CD8-positive, alpha-beta memory T cell (primary cell): ENCODE results near the gene TNF. TPM values are rescaled to one million over a fixed set of nuclear protein-coding genes. Genes with fewer than 3 reads are reported as not detected.

Experiments used
- CTCF ChIA-PET: fragments of 350-600 bp; sonication (Branson Sonifier 250); formaldehyde crosslinking; loops from one replicate; lab custom pipeline; 2021; ENCODE audit warnings: antibody characterized with exemption; lab: Charles Lee
- POLR2A ChIA-PET: fragments of 350-600 bp; sonication (Branson Sonifier 250); formaldehyde crosslinking; loops from one replicate; lab custom pipeline; 2021; ENCODE audit warnings: antibody characterized with exemption; lab: Charles Lee
- DNase-seq, 5 donors: peaks; one replicate each; pipeline versions ENCODE4 v3.0.0 to v3.0.0-alpha.2; 2020 to 2022; ENCODE audit warnings: mixed read lengths in 1 of 5
- H3K27ac ChIP-seq: one replicate; pipeline ENCODE4 v1.7.0; 2013; ENCODE audit warnings: low read depth, mild to moderate bottlenecking, low read length, moderate library complexity
- H3K27me3 ChIP-seq: 2 replicates; pipeline ENCODE4 v1.7.0; 2013; ENCODE audit warnings: low read length, mild to moderate bottlenecking; ENCODE audit not compliant: insufficient read depth, poor library complexity, severe bottlenecking
- H3K36me3 ChIP-seq: 2 replicates; pipeline ENCODE4 v1.7.0; 2013; ENCODE audit warnings: mild to moderate bottlenecking, low read length, moderate library complexity; ENCODE audit not compliant: insufficient read depth
- H3K4me1 ChIP-seq: 2 replicates; pipeline ENCODE4 v1.7.0; 2013; ENCODE audit warnings: mild to moderate bottlenecking, low read length, moderate library complexity; ENCODE audit not compliant: insufficient read depth
- H3K4me3 ChIP-seq: 2 replicates; pipeline ENCODE4 v1.7.0; 2013; ENCODE audit warnings: mild to moderate bottlenecking, low read length
- H3K9me3 ChIP-seq: 2 replicates; pipeline ENCODE4 v1.7.0; 2013; ENCODE audit warnings: mild to moderate bottlenecking, low read length
- H3K27ac Mint-ChIP-seq, 8 donors: one replicate each; pipeline ENCODE4 v1.8.0; 2020 to 2021; ENCODE audit warnings: mixed read lengths in 8 of 8, mild to moderate bottlenecking in 6 of 8, inconsistent platforms in 3 of 8, moderate library complexity in 3 of 8
- H3K27me3 Mint-ChIP-seq, 2 donors: one replicate each; pipeline ENCODE4 v1.8.0; 2020 to 2021; ENCODE audit warnings: mixed read lengths in 2 of 2, mild to moderate bottlenecking in 1 of 2, moderate library complexity in 1 of 2
- H3K36me3 Mint-ChIP-seq, 3 donors: one replicate each; pipeline ENCODE4 v1.8.0; 2020 to 2021; ENCODE audit warnings: mixed read lengths in 3 of 3, inconsistent platforms in 1 of 3, mild to moderate bottlenecking in 1 of 3
- H3K4me1 Mint-ChIP-seq, 3 donors: one replicate each; pipeline ENCODE4 v1.8.0; 2020 to 2021; ENCODE audit warnings: mixed read lengths in 3 of 3, inconsistent platforms in 1 of 3, mild to moderate bottlenecking in 1 of 3
- H3K4me3 Mint-ChIP-seq, 7 donors: one replicate each; pipeline ENCODE4 v1.8.0; 2020 to 2021; ENCODE audit warnings: mixed read lengths in 7 of 7, mild to moderate bottlenecking in 6 of 7, moderate library complexity in 4 of 7, inconsistent platforms in 2 of 7
- H3K9me3 Mint-ChIP-seq, 5 donors: one replicate each; pipeline ENCODE4 v1.8.0; 2020 to 2022; ENCODE audit warnings: mixed read lengths in 5 of 5, mild to moderate bottlenecking in 3 of 5, moderate library complexity in 2 of 5, inconsistent platforms in 1 of 5
- polyA plus RNA-seq: library from polyadenylated mRNA; unstranded; fragments of 300-500 nt; fragmentation: Illumina TruSeq; gene quantifications from one replicate; pipeline ENCODE4 v1.2.3, GENCODE V29; 2021
- total RNA-seq, 2 experiments: library from RNA; stranded (reverse); gene quantifications; one replicate each; pipeline ENCODE4 v1.2.3, GENCODE V29; 2021

Gene TNF
- total and polyA plus RNA-seq, 3 experiments from 2014 or later = 7.9 to 215 (median 207) TPM

DNA sequence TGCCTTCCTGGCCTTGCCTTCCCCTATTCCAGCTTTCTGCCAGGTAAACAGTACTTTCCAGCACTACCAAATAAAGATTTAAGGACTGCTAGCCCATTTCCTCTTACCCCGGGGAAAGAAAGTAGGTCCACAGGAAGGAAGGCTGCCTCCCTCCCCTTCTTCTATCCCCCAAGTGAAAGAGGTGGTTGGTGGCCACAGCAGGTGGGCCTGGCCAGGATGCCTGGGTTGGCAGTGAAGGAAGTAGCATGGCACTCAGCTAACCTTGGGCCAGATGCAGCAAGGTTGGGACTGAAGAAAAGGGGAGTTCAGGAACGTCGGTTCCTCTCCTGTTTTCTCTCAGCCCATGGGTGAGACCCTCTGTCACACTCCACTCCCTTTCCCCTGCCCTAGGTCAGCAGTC, 19.1 kb upstream of the TNF start:
- Histone ChIP-seq H3K4me1 (peaks cover 51% of the 10 kb centered on the region), H3K27ac (no peak overlapping the region), H3K4me3 (no peak overlapping the region), H3K27me3 (no peaks in the 10 kb centered on the region), H3K36me3 (peaks cover 7% of the 10 kb centered on the region), H3K9me3 (no peaks in the 10 kb centered on the region)
- Mint-ChIP-seq H3K36me3 (peaks cover 3 to 16% (median 4%) of the 10 kb centered on the region in 3 donors), H3K27me3 (no peaks in the 10 kb centered on the region), H3K9me3 (no peaks in the 10 kb centered on the region), H3K27ac (peak overlapping the region in 6 of 8 donors; percentile 46 to 94 (median 73)), H3K4me1 (peaks cover 46 to 62% (median 55%) of the 10 kb centered on the region in 3 donors), H3K4me3 (peak overlapping the region in 6 of 7 donors; percentile 33 to 84 (median 60))
- POLR2A ChIA-PET = interaction anchor here (0.9 to 1.2 kb wide), 2 partner anchors 24 to 36 kb away, joined by 3 read pairs; partner anchors contain the start of gene NCR3
- CTCF ChIA-PET = interaction anchor here (6.6 to 32.2 kb wide), 2 partner anchors 26 to 40 kb away, joined by 96 to 576 read pairs; partner anchors contain the start of genes LST1, LTB, NCR3 and TNF
- DNase-seq = no peak

DNA sequence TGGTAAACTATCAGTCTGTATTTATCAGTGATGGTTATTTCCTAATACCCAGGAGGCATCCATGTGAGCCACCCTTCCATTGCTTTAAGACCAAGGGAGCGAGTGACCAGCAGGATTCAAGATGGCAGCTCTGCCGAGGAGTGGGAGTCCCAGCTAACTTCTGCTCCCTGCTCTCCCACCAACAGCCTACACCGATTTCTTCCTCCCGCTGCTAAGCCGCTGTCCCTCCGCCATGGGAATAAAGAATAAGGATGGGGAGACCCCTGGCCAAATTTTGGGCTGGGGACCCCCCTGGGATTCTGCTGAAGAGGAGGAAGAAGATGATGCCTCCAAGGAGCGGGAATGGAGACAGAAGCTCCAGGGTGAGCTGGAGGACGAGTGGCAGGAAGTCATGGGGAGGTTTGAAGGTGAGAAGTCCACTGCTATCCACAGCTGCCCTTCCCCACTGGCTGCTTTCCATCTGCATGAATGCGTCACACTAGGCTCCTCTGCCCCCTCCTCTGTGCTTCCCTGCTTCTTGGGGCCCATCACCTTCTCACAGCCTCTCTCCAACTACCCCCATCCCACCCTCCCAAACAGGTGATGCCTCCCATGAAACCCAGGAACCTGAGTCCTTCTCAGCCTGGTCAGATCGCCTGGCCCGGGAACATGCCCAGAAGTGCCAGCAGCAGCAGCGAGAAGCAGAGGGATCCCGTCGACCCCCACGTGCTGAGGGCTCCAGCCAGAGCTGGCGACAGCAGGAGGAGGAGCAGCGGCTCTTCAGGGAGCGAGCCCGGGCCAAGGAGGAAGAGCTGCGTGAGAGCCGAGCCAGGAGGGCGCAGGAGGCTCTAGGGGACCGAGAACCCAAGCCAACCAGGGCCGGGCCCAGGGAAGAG, 17.7 kb upstream of the TNF start:
- Histone ChIP-seq H3K27ac (peak overlapping the region; percentile 18), H3K9me3 (no peaks in the 10 kb centered on the region), H3K27me3 (no peaks in the 10 kb centered on the region), H3K36me3 (peaks cover 7% of the 10 kb centered on the region), H3K4me1 (peaks cover 64% of the 10 kb centered on the region), H3K4me3 (no peak overlapping the region)
- Mint-ChIP-seq H3K27ac (peak overlapping the region in 5 of 8 donors; percentile 35 to 97 (median 64)), H3K36me3 (peaks cover 3 to 21% (median 11%) of the 10 kb centered on the region in 3 donors), H3K9me3 (no peaks in the 10 kb centered on the region), H3K27me3 (no peaks in the 10 kb centered on the region), H3K4me1 (peaks cover 51 to 68% (median 61%) of the 10 kb centered on the region in 3 donors), H3K4me3 (peak overlapping the region in 5 of 7 donors; percentile 8 to 85 (median 38))
- ChIA-PET POLR2A (interaction anchor here (0.5 to 2.7 kb wide), 5 partner anchors 35 to 573 kb away, joined by 3 to 12 read pairs (median 3); partner anchors contain the start of gene NCR3), CTCF (interaction anchor here (0.7 to 32.2 kb wide), 4 partner anchors 11 to 39 kb away, joined by 3 to 576 read pairs (median 50); partner anchors contain the start of genes LST1, LTB, NCR3 and NFKBIL1)
- DNase-seq = no peak

DNA sequence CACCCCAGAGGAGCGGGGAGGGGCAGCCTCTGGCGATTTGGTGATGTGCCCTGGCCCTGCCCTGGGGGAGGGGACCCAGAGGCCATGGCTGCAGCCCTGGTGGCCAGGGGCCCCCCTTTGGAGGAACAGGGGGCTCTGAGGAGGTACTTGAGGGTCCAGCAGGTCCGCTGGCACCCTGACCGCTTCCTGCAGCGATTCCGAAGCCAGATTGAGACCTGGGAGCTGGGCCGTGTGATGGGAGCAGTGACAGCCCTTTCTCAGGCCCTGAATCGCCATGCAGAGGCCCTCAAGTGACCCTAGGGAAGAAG, 17.1 kb upstream of the TNF start:
- peak overlapping the region; percentile 89 to 97 (median 94) for H3K27ac Mint-ChIP-seq
- peaks cover 3 to 24% (median 14%) of the 10 kb centered on the region in 3 donors for H3K36me3 Mint-ChIP-seq
- CTCF ChIA-PET = interaction anchor here (1.4 to 32.2 kb wide), 6 partner anchors 8 to 38 kb away, joined by 3 to 576 read pairs (median 14); partner anchors contain the start of genes DDX39B, LST1, LTB and NCR3

DNA sequence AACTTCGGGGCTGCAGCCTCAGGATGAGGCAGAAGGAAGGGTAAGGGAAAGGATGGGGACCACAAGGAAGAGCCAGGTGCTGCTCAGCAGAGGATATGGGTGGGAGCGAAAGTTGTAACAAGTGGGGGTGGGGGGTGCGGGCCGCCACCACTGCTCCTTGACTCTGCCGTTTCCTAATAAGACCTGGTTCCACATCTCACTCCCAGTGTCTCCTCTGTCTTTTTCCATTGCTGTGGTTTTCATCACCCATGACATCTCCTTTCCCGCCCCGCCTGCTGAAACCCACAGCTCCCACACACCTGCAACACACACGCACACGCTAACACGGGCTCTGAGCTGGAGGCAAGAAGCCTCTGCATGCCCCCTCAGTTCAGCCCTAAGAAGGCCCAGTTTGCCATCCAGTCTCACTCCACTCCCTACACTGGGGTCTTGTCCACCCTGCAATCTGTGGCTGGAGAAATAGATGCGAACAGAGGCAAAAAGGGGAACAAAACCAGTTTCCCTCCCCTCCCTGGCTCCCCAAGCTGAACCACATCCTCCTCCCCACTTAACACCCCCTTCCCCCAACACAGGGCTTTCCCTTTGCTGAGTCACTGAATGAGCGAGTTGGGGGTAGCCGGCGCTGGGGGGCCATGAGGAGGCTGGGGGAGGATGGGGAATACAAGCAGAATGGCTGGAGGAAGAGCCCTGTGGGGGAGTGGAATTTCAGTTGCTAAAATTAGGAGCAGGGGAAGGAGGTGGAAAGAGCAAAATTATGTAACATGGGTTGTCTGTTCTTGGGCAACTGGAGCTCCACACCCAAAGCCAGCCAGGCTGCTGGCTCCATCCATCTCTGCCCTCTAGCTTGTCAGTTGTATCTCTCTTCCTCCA, 16.5 kb upstream of the TNF start:
- peak overlapping the region; percentile 89 to 97 (median 94) for H3K27ac Mint-ChIP-seq
- no peaks in the 10 kb centered on the region for H3K27me3 Mint-ChIP-seq
- H3K9me3 Mint-ChIP-seq = no peaks in the 10 kb centered on the region
- POLR2A ChIA-PET = interaction anchor here (0.6 to 2.7 kb wide), 13 partner anchors 8 to 256 kb away, joined by 3 to 42 read pairs (median 4); partner anchors contain the start of genes BAG6, DDX39B, HSPA1A and HSPA1L
- H3K36me3 ChIP-seq = peaks cover 7% of the 10 kb centered on the region
- peaks cover 70% of the 10 kb centered on the region for H3K4me1 ChIP-seq
- DNase-seq = peak; percentile 59 to 86 (median 63)
- CTCF ChIA-PET = interaction anchor here (0.6 to 32.2 kb wide), 8 partner anchors 9 to 159 kb away, joined by 3 to 576 read pairs (median 4); partner anchors contain the start of genes ATP6V1G2, DDX39B, LST1 and LTB
- no peaks in the 10 kb centered on the region for H3K9me3 ChIP-seq
- peaks cover 3 to 28% (median 14%) of the 10 kb centered on the region in 3 donors for H3K36me3 Mint-ChIP-seq
- peaks cover 56 to 77% (median 71%) of the 10 kb centered on the region in 3 donors for H3K4me1 Mint-ChIP-seq
- H3K27me3 ChIP-seq = no peaks in the 10 kb centered on the region
- H3K4me3 Mint-ChIP-seq = peak overlapping the region; percentile 76 to 91 (median 85)
- H3K27ac ChIP-seq = peak overlapping the region; percentile 18
- peak overlapping the region; percentile 54 for H3K4me3 ChIP-seq

More for the DNA sequence above, 17.1 kb upstream of the TNF start:
- peaks cover 70% of the 10 kb centered on the region for H3K4me1 ChIP-seq
- peak overlapping the region; percentile 54 for H3K4me3 ChIP-seq
- H3K36me3 ChIP-seq = peaks cover 7% of the 10 kb centered on the region
- Mint-ChIP-seq H3K27me3 (no peaks in the 10 kb centered on the region), H3K4me1 (peaks cover 54 to 72% (median 66%) of the 10 kb centered on the region in 3 donors), H3K4me3 (peak overlapping the region in 6 of 7 donors; percentile 76 to 90 (median 80)), H3K9me3 (no peaks in the 10 kb centered on the region)
- H3K9me3 ChIP-seq = no peaks in the 10 kb centered on the region
- H3K27me3 ChIP-seq = no peaks in the 10 kb centered on the region
- DNase-seq = no peak
- POLR2A ChIA-PET = interaction anchor here (0.6 to 2.7 kb wide), 9 partner anchors 8 to 126 kb away, joined by 3 to 42 read pairs (median 9); partner anchors contain the start of genes BAG6, DDX39B, LTB and NCR3
- peak overlapping the region; percentile 18 for H3K27ac ChIP-seq

DNA sequence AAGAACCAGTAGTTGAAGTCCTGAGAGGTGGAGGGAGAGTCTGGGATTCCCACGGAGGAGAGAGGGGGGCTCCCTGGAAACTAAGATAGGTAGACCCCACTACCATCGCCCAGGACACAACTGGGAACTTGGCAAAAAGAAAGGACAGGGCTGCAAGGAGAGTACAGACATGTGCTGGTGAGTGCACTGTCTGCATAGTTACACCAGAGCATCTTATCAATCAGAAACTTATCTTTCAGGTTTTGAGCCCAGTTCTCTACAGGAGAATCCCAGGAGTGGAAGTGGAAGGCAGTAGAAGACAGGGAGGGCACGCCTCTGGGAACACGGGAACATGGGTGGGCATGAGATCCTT, 15.8 kb upstream of the TNF start:
- no peak for DNase-seq
- Histone ChIP-seq H3K9me3 (no peaks in the 10 kb centered on the region), H3K36me3 (peaks cover 7% of the 10 kb centered on the region), H3K4me1 (peaks cover 70% of the 10 kb centered on the region), H3K27me3 (no peaks in the 10 kb centered on the region), H3K4me3 (peak overlapping the region; percentile 54), H3K27ac (peak overlapping the region; percentile 18)
- Mint-ChIP-seq H3K27me3 (no peaks in the 10 kb centered on the region), H3K27ac (peak overlapping the region; percentile 89 to 97 (median 94)), H3K9me3 (no peaks in the 10 kb centered on the region), H3K4me3 (peak overlapping the region; percentile 76 to 91 (median 85)), H3K36me3 (peaks cover 3 to 30% (median 14%) of the 10 kb centered on the region in 3 donors), H3K4me1 (peaks cover 57 to 77% (median 72%) of the 10 kb centered on the region in 3 donors)
- CTCF ChIA-PET = interaction anchor here (0.6 to 32.2 kb wide), 9 partner anchors 9 to 159 kb away, joined by 3 to 576 read pairs (median 4); partner anchors contain the start of genes ATP6V1G2, DDX39B, LST1 and LTB
- POLR2A ChIA-PET = interaction anchor here (1.0 to 2.7 kb wide), 11 partner anchors 8 to 255 kb away, joined by 3 to 42 read pairs (median 6); partner anchors contain the start of genes DDX39B, HSPA1A, HSPA1L and LTB

DNA sequence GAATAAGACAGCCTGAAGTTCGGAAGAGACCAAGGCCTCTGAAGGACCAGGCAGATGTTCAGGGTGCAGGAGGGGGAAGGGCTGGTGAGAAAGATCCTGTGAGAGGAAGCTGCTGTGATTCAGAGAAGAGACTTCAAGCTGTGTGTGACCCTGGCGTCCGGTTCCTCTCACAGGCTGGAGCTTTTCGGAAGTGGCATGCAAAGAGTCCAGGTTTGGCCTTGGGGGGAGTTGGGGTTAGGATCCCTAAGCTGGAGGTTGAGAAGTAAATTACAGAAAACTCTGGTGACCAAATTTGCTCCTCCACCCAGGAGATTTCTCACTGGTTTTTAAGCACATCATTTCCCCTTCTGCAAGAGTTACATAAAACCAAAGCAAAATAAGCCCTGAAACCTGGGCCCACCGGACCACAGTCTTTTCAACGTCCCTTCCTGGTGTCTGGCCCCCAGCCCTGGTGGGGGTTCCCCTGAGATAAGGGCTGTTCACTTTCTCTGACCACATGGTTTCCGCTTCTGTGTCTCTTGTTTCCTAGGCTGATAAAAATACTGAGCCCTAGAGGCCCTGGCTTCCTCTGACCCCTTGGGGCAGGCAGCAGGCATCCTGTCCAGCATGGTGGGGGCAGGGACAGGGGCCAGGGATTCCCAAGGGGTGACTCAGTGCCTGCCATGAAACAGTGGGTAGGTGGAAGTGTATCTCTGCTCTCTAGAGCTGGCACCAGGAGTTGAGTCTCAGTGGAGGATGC, 15.2 kb upstream of the TNF start:
- H3K36me3 Mint-ChIP-seq = peaks cover 3 to 35% (median 19%) of the 10 kb centered on the region in 3 donors
- Histone ChIP-seq H3K27ac (peak overlapping the region; percentile 18), H3K4me1 (peaks cover 70% of the 10 kb centered on the region), H3K36me3 (peaks cover 7% of the 10 kb centered on the region), H3K9me3 (no peaks in the 10 kb centered on the region), H3K27me3 (no peaks in the 10 kb centered on the region), H3K4me3 (peak overlapping the region; percentile 54)
- H3K9me3 Mint-ChIP-seq = no peaks in the 10 kb centered on the region
- H3K27me3 Mint-ChIP-seq = no peaks in the 10 kb centered on the region
- H3K4me1 Mint-ChIP-seq = peaks cover 62 to 79% (median 74%) of the 10 kb centered on the region in 3 donors
- POLR2A ChIA-PET = interaction anchor here (1.0 to 2.7 kb wide), 9 partner anchors 9 to 91 kb away, joined by 3 to 42 read pairs (median 9); partner anchors contain the start of genes DDX39B, LTB, NCR3 and TNF
- H3K27ac Mint-ChIP-seq = peak overlapping the region; percentile 89 to 97 (median 94)
- peak overlapping the region; percentile 76 to 91 (median 85) for H3K4me3 Mint-ChIP-seq
- DNase-seq = peak in 3 of 5 donors; percentile 42 to 64 (median 49)
- CTCF ChIA-PET = interaction anchor here (0.9 to 32.2 kb wide), 5 partner anchors 10 to 37 kb away, joined by 3 to 576 read pairs (median 23); partner anchors contain the start of genes DDX39B, LST1, LTB and NCR3
